Omental fat pad (tissue), 4 donors: ENCODE results near the gene SLC1A7. TPM values are rescaled to one million over a fixed set of nuclear protein-coding genes. Genes with fewer than 3 reads are reported as not detected.

Source experiments
- ATAC-seq: fragments of 150-250 bp; one replicate; pipeline ENCODE4 v1.9.1; 2016; ENCODE audit warnings: mild to moderate bottlenecking, moderate library complexity; ENCODE audit not compliant: low FRiP score
- DNase-seq: peaks from one replicate; pipeline ENCODE4 v3.0.0-alpha.2; 2019; ENCODE audit warnings: low spot score
- total RNA-seq, 4 donors: library from RNA; depleted of rRNA; stranded (reverse); fragments of >200 nt; gene quantifications; one replicate each; pipeline ENCODE4 v1.1.0, GENCODE V29; 2016
- TF ChIP-seq, protein P1 (sequence below), 3 donors: fragments of 450-650 bp; IDR thresholded peaks; one replicate each; pipeline ENCODE4 v1.5.1; 2016 to 2017; ENCODE audit warnings: antibody characterized with exemption in 3 of 3, mild to moderate bottlenecking in 3 of 3, moderate library complexity in 2 of 3

The SLC1A7 gene
- total RNA-seq, 4 donors from 2014 or later: 0.19 to 0.63 (median 0.48) TPM; not detected in 1

DNA sequence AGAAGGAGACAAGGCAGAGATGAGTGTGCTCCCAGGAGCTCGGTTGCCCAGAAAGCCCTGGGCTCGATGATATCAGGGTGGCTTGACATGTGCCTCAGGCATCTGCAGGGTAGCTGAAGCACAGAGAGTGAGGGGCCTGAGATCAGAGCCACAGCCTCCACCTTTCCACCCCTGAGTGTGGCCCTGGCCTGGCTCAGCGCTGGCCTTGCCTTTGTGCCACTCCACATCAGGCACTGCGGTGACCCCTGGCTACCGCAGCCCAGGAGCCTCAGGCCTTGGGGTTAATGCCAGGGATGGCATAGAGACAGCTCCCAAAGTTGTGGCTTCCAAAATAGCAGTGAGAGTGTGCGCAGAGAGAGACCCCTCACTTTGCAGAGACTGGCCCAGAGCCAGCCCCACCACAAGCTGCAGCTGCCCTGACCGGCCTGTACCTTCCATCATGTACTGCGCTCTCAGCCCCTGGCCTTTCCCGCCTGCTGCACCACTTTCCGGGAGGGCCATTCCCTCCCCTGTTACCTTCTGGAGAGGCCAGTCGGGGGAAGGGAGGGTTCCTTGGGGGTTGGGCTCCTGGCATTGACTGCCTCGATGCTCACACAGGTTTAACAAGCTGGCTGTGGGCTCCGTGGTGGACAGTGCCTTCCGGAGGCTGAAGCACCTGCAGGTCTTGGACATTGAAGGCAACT is 60.9 kb downstream of the SLC1A7 start:
- no peak for DNase-seq
- TF ChIP-seq, protein P1, sequence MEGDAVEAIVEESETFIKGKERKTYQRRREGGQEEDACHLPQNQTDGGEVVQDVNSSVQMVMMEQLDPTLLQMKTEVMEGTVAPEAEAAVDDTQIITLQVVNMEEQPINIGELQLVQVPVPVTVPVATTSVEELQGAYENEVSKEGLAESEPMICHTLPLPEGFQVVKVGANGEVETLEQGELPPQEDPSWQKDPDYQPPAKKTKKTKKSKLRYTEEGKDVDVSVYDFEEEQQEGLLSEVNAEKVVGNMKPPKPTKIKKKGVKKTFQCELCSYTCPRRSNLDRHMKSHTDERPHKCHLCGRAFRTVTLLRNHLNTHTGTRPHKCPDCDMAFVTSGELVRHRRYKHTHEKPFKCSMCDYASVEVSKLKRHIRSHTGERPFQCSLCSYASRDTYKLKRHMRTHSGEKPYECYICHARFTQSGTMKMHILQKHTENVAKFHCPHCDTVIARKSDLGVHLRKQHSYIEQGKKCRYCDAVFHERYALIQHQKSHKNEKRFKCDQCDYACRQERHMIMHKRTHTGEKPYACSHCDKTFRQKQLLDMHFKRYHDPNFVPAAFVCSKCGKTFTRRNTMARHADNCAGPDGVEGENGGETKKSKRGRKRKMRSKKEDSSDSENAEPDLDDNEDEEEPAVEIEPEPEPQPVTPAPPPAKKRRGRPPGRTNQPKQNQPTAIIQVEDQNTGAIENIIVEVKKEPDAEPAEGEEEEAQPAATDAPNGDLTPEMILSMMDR (IDR thresholded peaks at IDR 0.05): no peak
- ATAC-seq: no peak

DNA sequence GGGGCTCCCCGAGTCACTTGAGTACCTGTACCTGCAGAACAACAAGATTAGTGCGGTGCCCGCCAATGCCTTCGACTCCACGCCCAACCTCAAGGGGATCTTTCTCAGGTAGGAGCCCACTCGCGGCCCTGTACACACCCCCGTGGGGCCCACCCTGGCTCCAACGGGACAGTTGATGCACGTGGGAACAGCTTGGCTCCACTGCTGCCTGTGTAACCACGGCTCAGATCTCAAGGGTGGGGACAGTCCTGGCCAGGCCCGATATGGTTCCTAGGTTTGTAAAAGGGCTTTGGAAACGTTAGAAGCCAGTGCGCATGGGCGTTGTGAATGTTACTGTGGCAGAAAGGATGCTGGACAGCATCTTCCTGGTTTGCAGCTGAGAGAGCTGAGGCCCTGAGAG is 61.7 kb downstream of the SLC1A7 start:
- no peak for ATAC-seq
- no peak for DNase-seq
- TF ChIP-seq, protein P1 (IDR thresholded peaks at IDR 0.05): no peak

DNA sequence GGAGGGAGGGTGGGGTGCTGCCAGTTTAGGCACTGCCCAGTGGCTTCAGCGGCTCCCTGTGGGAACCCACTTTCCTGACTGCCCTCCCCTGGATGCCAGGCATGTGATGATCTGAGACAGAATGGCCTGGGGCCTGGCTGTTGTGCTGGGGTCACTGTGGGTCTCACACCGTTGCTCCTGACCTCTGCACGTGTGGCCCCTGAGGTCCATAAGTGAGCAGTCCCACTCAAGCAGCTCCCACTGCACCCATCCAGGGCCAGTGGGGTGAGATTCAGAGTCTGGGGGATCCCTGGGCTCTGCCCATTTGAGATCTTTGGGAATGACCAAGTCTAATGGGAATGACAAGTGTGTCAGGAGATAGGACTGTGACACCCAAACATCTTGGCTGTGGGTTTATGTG is 62.4 kb downstream of the SLC1A7 start:
- DNase-seq: no peak
- ATAC-seq: no peak
- TF ChIP-seq, protein P1 (IDR thresholded peaks at IDR 0.05): no peak

DNA sequence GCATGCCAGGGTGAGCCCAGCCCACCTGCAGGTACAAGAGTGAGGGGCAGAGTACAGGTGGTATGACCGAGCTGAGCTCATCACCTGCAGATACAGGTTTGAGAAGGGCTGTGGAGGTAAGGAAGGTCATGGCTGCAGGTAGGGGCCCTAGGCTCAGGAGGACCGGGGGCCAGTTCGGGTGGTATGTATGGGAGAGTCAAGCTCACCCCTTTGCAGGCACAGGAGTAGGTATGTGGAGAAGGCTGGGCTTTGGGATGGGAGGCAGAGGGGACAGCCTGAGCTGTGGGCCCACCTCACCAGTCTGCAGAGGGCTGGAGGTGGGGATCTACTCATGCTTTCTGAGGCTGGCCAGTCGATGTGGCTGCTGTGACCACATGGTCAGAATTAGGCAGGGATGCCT is 63.2 kb downstream of the SLC1A7 start:
- TF ChIP-seq, protein P1 (IDR thresholded peaks at IDR 0.05): no peak
- no peak for DNase-seq
- no peak for ATAC-seq

DNA sequence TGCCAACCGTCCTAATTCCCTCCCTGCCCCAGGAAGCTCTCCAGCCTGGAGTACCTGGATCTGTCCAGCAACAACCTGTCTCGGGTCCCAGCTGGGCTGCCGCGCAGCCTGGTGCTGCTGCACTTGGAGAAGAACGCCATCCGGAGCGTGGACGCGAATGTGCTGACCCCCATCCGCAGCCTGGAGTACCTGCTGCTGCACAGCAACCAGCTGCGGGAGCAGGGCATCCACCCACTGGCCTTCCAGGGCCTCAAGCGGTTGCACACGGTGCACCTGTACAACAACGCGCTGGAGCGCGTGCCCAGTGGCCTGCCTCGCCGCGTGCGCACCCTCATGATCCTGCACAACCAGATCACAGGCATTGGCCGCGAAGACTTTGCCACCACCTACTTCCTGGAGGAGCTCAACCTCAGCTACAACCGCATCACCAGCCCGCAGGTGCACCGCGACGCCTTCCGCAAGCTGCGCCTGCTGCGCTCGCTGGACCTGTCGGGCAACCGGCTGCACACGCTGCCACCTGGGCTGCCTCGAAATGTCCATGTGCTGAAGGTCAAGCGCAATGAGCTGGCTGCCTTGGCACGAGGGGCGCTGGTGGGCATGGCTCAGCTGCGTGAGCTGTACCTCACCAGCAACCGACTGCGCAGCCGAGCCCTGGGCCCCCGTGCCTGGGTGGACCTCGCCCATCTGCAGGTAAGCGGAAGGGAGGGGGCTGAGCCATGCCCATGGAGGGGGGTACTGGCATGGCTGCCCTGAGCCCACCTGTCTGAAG is 63.9 kb downstream of the SLC1A7 start:
- TF ChIP-seq, protein P1 (IDR thresholded peaks at IDR 0.05): no peak
- no peak for DNase-seq

DNA sequence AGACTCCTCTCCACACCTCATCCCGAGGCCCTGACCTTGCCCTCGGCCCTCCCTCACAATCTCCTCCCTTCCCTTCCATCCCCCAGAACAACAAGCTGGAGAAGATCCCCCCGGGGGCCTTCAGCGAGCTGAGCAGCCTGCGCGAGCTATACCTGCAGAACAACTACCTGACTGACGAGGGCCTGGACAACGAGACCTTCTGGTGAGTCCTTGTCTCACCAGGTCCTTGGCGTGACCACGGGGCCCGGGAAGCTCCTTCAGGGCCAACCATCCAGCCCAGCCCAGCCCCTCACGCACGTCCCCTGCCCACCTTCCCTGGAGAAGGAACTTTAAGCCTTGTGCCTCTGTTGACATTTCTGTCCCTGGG is 64.9 kb downstream of the SLC1A7 start:
- ATAC-seq: no peak
- DNase-seq: no peak
- TF ChIP-seq, protein P1 (IDR thresholded peaks at IDR 0.05): no peak

More for the DNA sequence above, 63.9 kb downstream of the SLC1A7 start:
- no peak for ATAC-seq
